Osteoblast (primary cell): Measurements from ENCODE around the gene SLITRK2. TPM values are rescaled to one million over a fixed set of nuclear protein-coding genes. Genes with fewer than 3 reads are reported as not detected.

Experiments
- DNase-seq: peaks from one replicate; pipeline ENCODE4 v3.0.0; 2011; ENCODE audit warnings: low spot score, mixed read lengths; ENCODE audit not compliant: insufficient read length; ENCODE audit errors: missing footprints
- H2AFZ ChIP-seq: 2 replicates; pipeline ENCODE4 v1.6.0; 2011; ENCODE audit warnings: mild to moderate bottlenecking, low read length
- H3K27ac ChIP-seq: 2 replicates; pipeline ENCODE4 v1.5.1; 2011; ENCODE audit warnings: mild to moderate bottlenecking, low read depth, low read length, moderate library complexity
- H3K27me3 ChIP-seq: 2 replicates; pipeline ENCODE4 v1.6.0; 2012; ENCODE audit warnings: mild to moderate bottlenecking, control low read depth, inconsistent platforms, low read length, moderate library complexity; ENCODE audit not compliant: insufficient read depth
- H3K36me3 ChIP-seq: 2 replicates; pipeline ENCODE4 v1.5.1; 2011; ENCODE audit warnings: mild to moderate bottlenecking, low read length, control low read depth, moderate library complexity; ENCODE audit not compliant: insufficient read depth
- H3K4me1 ChIP-seq: 2 replicates; pipeline ENCODE4 v1.5.1; 2011; ENCODE audit warnings: mild to moderate bottlenecking, low read length, control low read depth, moderate library complexity; ENCODE audit not compliant: insufficient read depth
- H3K4me2 ChIP-seq: 2 replicates; pipeline ENCODE4 v1.6.0; 2011; ENCODE audit warnings: mild to moderate bottlenecking, low read length; ENCODE audit not compliant: insufficient read depth
- H3K4me3 ChIP-seq: fragments of 200-600 bp; sonication (generic); 3 replicates; pipeline ENCODE4 v1.5.1; 2012; ENCODE audit warnings: mild to moderate bottlenecking, low read length, inconsistent platforms; ENCODE audit not compliant: insufficient read depth
- H3K79me2 ChIP-seq: 2 replicates; pipeline ENCODE4 v1.6.0; 2012; ENCODE audit warnings: mild to moderate bottlenecking, low read length, control low read depth, inconsistent platforms; ENCODE audit not compliant: insufficient read depth
- H3K9me3 ChIP-seq: 2 replicates; pipeline ENCODE4 v1.5.1; 2011; ENCODE audit warnings: low read depth, low read length, control low read depth
- H4K20me1 ChIP-seq: 2 replicates; pipeline ENCODE4 v1.6.0; 2012; ENCODE audit warnings: mild to moderate bottlenecking, low read length, control low read depth; ENCODE audit not compliant: insufficient read depth
- small RNA-seq: library from RNA; depleted of rRNA; stranded (forward); fragments of <200 nt; gene quantifications from one replicate; pipeline ENCODE3, GENCODE V24; 2012
- total RNA-seq: library from RNA; depleted of rRNA; stranded (reverse); fragments of >200 nt; gene quantifications from 2 replicates; pipeline ENCODE4 v1.2.3, GENCODE V29; 2012
- TF ChIP-seq, protein P1 (sequence below): IDR thresholded peaks from 2 replicates; pipeline ENCODE4 v1.5.1; 2011; ENCODE audit warnings: mild to moderate bottlenecking, low read depth, low read length, moderate library complexity; ENCODE audit errors: extremely low read depth

SLITRK2 gene
- total RNA-seq, 1 donor = not detected

DNA sequence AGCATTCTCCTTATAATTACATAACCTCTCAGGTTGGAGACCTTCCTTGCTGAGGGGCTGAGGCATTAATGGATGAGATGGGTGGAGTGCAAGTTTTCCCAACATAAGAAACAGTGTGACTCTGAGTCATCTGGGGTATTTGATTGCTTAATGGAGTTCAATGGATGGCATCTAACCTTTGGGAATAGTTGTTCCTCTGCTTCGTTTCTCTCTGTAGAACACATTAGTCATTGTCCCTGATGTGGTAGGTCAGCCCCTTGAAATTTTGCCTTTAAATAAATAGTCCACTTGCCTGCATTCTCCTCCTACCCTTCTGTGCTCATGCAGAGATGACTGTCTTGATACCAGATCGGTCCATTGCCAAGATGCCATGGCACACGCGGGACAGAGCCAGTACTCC lies 38.6 kb downstream of the SLITRK2 start:
- Histone ChIP-seq H2AFZ (no peak overlapping the region), H3K4me2 (no peak overlapping the region), H3K9me3 (no peaks in the 10 kb centered on the region), H3K36me3 (no peaks in the 10 kb centered on the region), H3K4me3 (no peak overlapping the region), H3K4me1 (no peaks in the 10 kb centered on the region), H3K79me2 (no peaks in the 10 kb centered on the region), H3K27ac (no peak overlapping the region), H4K20me1 (no peaks in the 10 kb centered on the region), H3K27me3 (no peaks in the 10 kb centered on the region)
- TF ChIP-seq, protein P1, sequence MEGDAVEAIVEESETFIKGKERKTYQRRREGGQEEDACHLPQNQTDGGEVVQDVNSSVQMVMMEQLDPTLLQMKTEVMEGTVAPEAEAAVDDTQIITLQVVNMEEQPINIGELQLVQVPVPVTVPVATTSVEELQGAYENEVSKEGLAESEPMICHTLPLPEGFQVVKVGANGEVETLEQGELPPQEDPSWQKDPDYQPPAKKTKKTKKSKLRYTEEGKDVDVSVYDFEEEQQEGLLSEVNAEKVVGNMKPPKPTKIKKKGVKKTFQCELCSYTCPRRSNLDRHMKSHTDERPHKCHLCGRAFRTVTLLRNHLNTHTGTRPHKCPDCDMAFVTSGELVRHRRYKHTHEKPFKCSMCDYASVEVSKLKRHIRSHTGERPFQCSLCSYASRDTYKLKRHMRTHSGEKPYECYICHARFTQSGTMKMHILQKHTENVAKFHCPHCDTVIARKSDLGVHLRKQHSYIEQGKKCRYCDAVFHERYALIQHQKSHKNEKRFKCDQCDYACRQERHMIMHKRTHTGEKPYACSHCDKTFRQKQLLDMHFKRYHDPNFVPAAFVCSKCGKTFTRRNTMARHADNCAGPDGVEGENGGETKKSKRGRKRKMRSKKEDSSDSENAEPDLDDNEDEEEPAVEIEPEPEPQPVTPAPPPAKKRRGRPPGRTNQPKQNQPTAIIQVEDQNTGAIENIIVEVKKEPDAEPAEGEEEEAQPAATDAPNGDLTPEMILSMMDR = no peak
- no peak for DNase-seq

DNA sequence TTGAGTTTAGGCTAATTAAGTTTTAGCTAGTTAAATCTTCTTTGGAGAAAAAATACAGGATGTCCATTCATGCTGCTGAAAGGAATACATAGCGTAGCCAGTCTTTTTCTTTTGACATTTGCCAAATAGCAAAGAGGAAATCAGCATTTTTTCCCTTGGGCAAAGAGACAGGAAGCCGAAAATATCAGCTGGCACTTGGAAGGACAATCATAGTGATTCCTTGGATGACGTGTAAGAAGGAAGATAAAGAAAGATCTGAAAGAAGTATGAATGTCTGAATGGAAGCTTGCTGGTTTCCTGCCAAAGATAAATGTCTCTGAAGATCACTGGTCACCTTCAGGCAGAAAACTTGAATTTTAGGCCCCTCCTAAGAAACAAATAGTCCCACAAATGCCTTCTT lies 44.2 kb downstream of the SLITRK2 start:
- Histone ChIP-seq H2AFZ (no peak overlapping the region), H3K79me2 (no peaks in the 10 kb centered on the region), H3K9me3 (peaks cover 3% of the 10 kb centered on the region), H3K36me3 (no peaks in the 10 kb centered on the region), H3K27me3 (no peaks in the 10 kb centered on the region), H3K4me1 (no peaks in the 10 kb centered on the region), H3K27ac (no peak overlapping the region), H3K4me2 (no peak overlapping the region), H4K20me1 (no peaks in the 10 kb centered on the region), H3K4me3 (no peak overlapping the region)
- TF ChIP-seq, protein P1 = no peak
- DNase-seq = no peak

DNA sequence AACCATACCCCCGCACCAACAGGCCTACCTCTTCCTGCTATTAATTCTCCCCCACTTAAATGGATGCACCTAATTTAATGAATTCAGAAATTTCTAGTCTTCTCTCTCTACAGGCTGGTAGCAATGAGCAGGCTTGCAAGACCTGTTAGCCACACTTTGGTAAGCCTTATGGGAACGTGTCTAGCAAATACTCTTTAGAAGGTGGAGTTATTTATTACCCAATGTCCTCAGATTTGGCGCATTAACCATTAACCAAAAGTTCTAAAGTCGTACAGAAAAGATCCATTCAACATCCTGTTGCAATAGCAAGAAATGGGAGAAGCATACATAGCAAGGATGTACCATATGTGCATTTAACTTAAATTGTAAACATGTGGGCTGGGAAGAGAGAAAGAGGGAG lies 47.5 kb downstream of the SLITRK2 start:
- TF ChIP-seq, protein P1 = no peak
- peaks cover 3% of the 10 kb centered on the region for H3K9me3 ChIP-seq
- no peak overlapping the region for H2AFZ ChIP-seq
- H3K36me3 ChIP-seq = no peaks in the 10 kb centered on the region
- no peaks in the 10 kb centered on the region for H4K20me1 ChIP-seq
- H3K4me1 ChIP-seq = no peaks in the 10 kb centered on the region
- H3K4me3 ChIP-seq = no peak overlapping the region
- H3K4me2 ChIP-seq = no peak overlapping the region
- no peak overlapping the region for H3K27ac ChIP-seq
- no peaks in the 10 kb centered on the region for H3K27me3 ChIP-seq
- no peak for DNase-seq
- no peaks in the 10 kb centered on the region for H3K79me2 ChIP-seq

Small RNA genes within 50 kb of the gene (small RNA-seq; reads per million reads assigned to genes)
- gene AL109653.1 = not detected
